ENCODE data around the gene OLIG1. TPM values are rescaled to one million over a fixed set of nuclear protein-coding genes. Genes with fewer than 3 reads are reported as not detected.

OLIG1 gene
- total and polyA plus RNA-seq, 2 of the 13 experiments (the other 11 are each of a cell fraction or from before 2014, with no cell fraction given), result not detected

- TF ChIP-seq TFDP1 (CRISPR knock-in tag; IDR thresholded peaks at IDR 0.05; ENCODE audit: borderline replicate concordance), result no peak
Measured at GRCh38 chr21:33067043-33067442, 2.9 kb upstream of the OLIG1 start (continued).

- Histone ChIP-seq H3K4me3 (replicated peaks in 1 of 3; ENCODE audit: insufficient read depth in 1 of 3, low read depth in 2 of 3, low read length in 3 of 3) (no peak overlapping the region), H3K4me2 (ENCODE audit: low read depth, low read length) (no peak overlapping the region), H3K4me1 (ENCODE audit: insufficient read depth, low read length) (no peaks in the 10 kb centered on the region), H3K27ac (ENCODE audit: extremely low read length, insufficient read depth, low read length) (no peak overlapping the region), H3K9ac (ENCODE audit: insufficient read depth, low read depth, low read length) (no peak overlapping the region), H4K20me1 (ENCODE audit: insufficient read depth, low read length) (no peaks in the 10 kb centered on the region), H2AFZ (ENCODE audit: low read length) (no peak overlapping the region), H3K79me2 (ENCODE audit: insufficient read depth, low read length) (no peaks in the 10 kb centered on the region), H3K27me3 (ENCODE audit: control insufficient read depth in 1 of 2, insufficient read depth in 2 of 2, low read length in 2 of 2) (peaks cover 5 to 55% of the 10 kb centered on the region in 2 experiments), H3K36me3 (replicated peaks in 1 of 2; ENCODE audit: control insufficient read depth in 1 of 2, insufficient read depth in 2 of 2, low read length in 2 of 2) (no peaks in the 10 kb centered on the region), H3K9me3 (ENCODE audit: low read length) (peaks cover 5% of the 10 kb centered on the region; the same call in 1 of the 2 replicates)
- ChIA-PET CTCF (ENCODE audit: low intra/inter-chr PET ratio, low total read pairs) (no interaction called here), POLR2A (no interaction called here)
- BruUV-seq (replicated peaks), result no TSS peak
- DNase-seq (ENCODE audit: low spot score), result no peak
- intact Hi-C loops (cut with micrococcal nuclease; ENCODE audit: unreplicated experiment), result no loop called here
- WGBS (ENCODE audit: low lambda C conversion rate), result 13% methylated on average over 4 of the region's 4 CpGs
- no peak for ATAC-seq
- FAIRE-seq, result no peak
- in situ Hi-C loops (cut with HindIII; ENCODE audit: extremely low pct_ligation_motif_present, low pct_unique_long_range_greater_than_20kb), result no loop called here
- TF ChIP-seq NCOA2 (CRISPR knock-in tag; IDR thresholded peaks at IDR 0.05), result no peak
- TF ChIP-seq ZBTB3 (CRISPR knock-in tag; IDR thresholded peaks at IDR 0.05; ENCODE audit: borderline replicate concordance, low read depth), result no peak
- no peak for TF ChIP-seq ETV6 (CRISPR knock-in tag; conservative IDR thresholded peaks at IDR 0.05)
- TF ChIP-seq ZNF142 (CRISPR knock-in tag; IDR thresholded peaks at IDR 0.05), result no peak
- TF ChIP-seq ETS1 (CRISPR knock-in tag; IDR thresholded peaks at IDR 0.05), result no peak
- TF ChIP-seq MYC (CRISPR knock-in tag; IDR thresholded peaks at IDR 0.05; ENCODE audit: borderline replicate concordance), result no peak
- no peak for TF ChIP-seq SNAI1 (CRISPR knock-in tag; IDR thresholded peaks at IDR 0.05; ENCODE audit: borderline replicate concordance)
- no peak for TF ChIP-seq MYNN (CRISPR knock-in tag; IDR thresholded peaks at IDR 0.05; ENCODE audit: low read depth)
- no peak for TF ChIP-seq CENPBD1 (CRISPR knock-in tag; IDR thresholded peaks at IDR 0.05; ENCODE audit: borderline replicate concordance, low read depth)
- no peak for TF ChIP-seq MAZ (IDR thresholded peaks at IDR 0.05; ENCODE audit: borderline replicate concordance, low read depth, low read length)
- TF ChIP-seq MAZ (CRISPR knock-in tag; IDR thresholded peaks at IDR 0.05; ENCODE audit: low read depth), result no peak
- no peak for TF ChIP-seq HOXA5 (CRISPR knock-in tag; IDR thresholded peaks at IDR 0.05)
- TF ChIP-seq CREB1 (IDR thresholded peaks at IDR 0.05), result no peak
- no peak for TF ChIP-seq CREB1 (CRISPR knock-in tag; IDR thresholded peaks at IDR 0.05)
- TF ChIP-seq SNAPC2 (CRISPR knock-in tag; IDR thresholded peaks at IDR 0.05), result no peak
- TF ChIP-seq ZNF282 (IDR thresholded peaks at IDR 0.05; ENCODE audit: partially characterized antibody), result no peak
Measured at GRCh38 chr21:33067457-33067856, 2.5 kb upstream of the OLIG1 start.

Measured in HepG2 (cell line).